Measurements from ENCODE around the gene LIN28B. TPM values are rescaled to one million over a fixed set of nuclear protein-coding genes. Genes with fewer than 3 reads are reported as not detected.

LIN28B gene
- total and polyA plus RNA-seq, 4 donors = 2.8 TPM; not detected in 3

DNA sequence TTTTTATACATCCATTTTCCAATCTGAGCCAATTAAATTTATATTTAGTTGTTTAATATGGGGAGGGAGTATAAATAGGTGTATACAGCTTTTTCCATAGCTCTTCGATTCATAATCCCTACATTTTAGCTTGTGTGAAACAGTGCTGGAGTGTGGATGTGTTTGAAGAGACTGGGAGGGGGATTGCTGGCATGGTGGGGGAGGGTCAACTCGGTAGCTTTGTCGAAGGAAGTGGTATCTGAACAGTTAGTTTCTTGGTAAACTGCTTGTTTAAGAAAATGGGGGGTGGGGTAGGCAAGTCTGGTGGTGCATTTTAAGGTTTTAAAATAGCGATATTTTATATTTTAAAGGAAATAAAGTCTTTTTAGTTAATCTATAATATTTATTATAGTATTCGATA, 1.4 kb upstream of the LIN28B start:
- no peak overlapping the region for H3K4me3 ChIP-seq (ENCODE audit: low read depth in 1 of 3, low read length in 3 of 3)
- H3K36me3 ChIP-seq (ENCODE audit: control insufficient read depth in 4 of 4, insufficient read depth in 3 of 4, low read depth in 1 of 4, low read length in 3 of 4) = no peaks in the 10 kb centered on the region
- no peak for DNase-seq (ENCODE audit: low spot score)
- 11% methylated on average over 5 of the region's 5 CpGs for WGBS
- peaks cover 0 to 33% (median 16%) of the 10 kb centered on the region in 4 donors for H3K27me3 ChIP-seq (ENCODE audit: control insufficient read depth in 4 of 4, insufficient read depth in 4 of 4, low read length in 3 of 4)
- TF ChIP-seq HNF4A (conservative IDR thresholded peaks at IDR 0.05) (no peak), EGR1 (IDR thresholded peaks at IDR 0.05; ENCODE audit: low read depth in 2 of 2) (no peak), FOXA2 (IDR thresholded peaks at IDR 0.05) (no peak), FOXA1 (IDR thresholded peaks at IDR 0.05) (no peak), TAF1 (conservative IDR thresholded peaks at IDR 0.05) (no peak), RXRA (IDR thresholded peaks at IDR 0.05) (no peak), GABPA (IDR thresholded peaks at IDR 0.05 in 1 of 2, conservative IDR thresholded peaks at IDR 0.05 in 1 of 2) (no peak), YY1 (IDR thresholded peaks at IDR 0.05) (no peak)
- TF ChIP-seq, protein P1, sequence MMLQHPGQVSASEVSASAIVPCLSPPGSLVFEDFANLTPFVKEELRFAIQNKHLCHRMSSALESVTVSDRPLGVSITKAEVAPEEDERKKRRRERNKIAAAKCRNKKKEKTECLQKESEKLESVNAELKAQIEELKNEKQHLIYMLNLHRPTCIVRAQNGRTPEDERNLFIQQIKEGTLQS (IDR thresholded peaks at IDR 0.05) = no peak
- TF ChIP-seq, protein P2, sequence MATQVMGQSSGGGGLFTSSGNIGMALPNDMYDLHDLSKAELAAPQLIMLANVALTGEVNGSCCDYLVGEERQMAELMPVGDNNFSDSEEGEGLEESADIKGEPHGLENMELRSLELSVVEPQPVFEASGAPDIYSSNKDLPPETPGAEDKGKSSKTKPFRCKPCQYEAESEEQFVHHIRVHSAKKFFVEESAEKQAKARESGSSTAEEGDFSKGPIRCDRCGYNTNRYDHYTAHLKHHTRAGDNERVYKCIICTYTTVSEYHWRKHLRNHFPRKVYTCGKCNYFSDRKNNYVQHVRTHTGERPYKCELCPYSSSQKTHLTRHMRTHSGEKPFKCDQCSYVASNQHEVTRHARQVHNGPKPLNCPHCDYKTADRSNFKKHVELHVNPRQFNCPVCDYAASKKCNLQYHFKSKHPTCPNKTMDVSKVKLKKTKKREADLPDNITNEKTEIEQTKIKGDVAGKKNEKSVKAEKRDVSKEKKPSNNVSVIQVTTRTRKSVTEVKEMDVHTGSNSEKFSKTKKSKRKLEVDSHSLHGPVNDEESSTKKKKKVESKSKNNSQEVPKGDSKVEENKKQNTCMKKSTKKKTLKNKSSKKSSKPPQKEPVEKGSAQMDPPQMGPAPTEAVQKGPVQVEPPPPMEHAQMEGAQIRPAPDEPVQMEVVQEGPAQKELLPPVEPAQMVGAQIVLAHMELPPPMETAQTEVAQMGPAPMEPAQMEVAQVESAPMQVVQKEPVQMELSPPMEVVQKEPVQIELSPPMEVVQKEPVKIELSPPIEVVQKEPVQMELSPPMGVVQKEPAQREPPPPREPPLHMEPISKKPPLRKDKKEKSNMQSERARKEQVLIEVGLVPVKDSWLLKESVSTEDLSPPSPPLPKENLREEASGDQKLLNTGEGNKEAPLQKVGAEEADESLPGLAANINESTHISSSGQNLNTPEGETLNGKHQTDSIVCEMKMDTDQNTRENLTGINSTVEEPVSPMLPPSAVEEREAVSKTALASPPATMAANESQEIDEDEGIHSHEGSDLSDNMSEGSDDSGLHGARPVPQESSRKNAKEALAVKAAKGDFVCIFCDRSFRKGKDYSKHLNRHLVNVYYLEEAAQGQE (IDR thresholded peaks at IDR 0.05) = no peak
- TF ChIP-seq, protein P3, sequence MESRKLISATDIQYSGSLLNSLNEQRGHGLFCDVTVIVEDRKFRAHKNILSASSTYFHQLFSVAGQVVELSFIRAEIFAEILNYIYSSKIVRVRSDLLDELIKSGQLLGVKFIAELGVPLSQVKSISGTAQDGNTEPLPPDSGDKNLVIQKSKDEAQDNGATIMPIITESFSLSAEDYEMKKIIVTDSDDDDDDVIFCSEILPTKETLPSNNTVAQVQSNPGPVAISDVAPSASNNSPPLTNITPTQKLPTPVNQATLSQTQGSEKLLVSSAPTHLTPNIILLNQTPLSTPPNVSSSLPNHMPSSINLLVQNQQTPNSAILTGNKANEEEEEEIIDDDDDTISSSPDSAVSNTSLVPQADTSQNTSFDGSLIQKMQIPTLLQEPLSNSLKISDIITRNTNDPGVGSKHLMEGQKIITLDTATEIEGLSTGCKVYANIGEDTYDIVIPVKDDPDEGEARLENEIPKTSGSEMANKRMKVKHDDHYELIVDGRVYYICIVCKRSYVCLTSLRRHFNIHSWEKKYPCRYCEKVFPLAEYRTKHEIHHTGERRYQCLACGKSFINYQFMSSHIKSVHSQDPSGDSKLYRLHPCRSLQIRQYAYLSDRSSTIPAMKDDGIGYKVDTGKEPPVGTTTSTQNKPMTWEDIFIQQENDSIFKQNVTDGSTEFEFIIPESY (IDR thresholded peaks at IDR 0.05) = no peak
- no peak overlapping the region for H3K9ac ChIP-seq (ENCODE audit: low read depth in 1 of 2, low read length in 2 of 2)
- peaks cover 0 to 6% (median 0%) of the 10 kb centered on the region in 4 donors for H3K9me3 ChIP-seq (ENCODE audit: control insufficient read depth in 4 of 4, low read length in 3 of 4)
- peaks cover 0 to 6% (median under 1%) of the 10 kb centered on the region in 4 donors for H3K4me1 ChIP-seq (ENCODE audit: control insufficient read depth in 4 of 4, insufficient read depth in 4 of 4, low read length in 3 of 4)
- no peak overlapping the region for H3K27ac ChIP-seq (ENCODE audit: low read depth in 1 of 2, low read length in 2 of 2)

DNA sequence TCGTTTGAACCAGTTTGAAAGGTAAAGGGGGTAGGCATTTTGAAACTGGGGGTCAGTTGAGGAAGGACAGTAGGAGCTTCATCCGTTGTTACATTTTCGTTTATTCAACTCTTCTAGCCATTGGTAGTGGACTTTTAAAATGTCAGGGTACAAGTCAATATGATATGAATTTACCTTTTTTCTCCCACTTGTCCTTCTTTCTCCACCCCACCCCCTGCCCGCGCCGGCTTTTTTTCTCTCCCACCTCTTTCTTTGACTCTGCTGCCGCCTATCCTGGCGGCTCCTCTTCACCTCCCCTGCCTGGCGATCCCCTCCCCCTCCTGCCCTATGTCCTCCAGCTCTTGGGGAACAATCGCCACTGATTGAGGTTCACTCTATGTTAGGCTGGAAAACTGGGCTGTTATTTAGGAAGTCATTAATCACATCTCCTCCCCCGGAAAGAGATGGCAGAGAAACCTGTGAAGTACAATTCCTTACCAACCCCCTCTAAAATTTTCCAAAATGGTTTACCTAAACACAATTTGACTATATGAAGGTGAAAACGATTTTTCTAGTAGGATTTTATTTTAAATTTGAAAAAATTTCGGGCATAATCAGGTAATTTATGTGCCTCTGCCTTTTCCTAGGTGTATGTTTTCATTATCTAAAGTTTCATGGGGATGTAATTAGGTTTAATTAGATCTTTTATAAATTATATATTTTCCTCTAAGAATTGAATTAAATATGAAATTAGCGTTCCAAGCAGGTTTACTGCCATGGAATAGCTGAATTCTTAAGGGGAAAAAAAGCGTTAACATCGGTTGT, 778 bp upstream of the LIN28B start:
- H3K4me1 ChIP-seq (ENCODE audit: control insufficient read depth in 4 of 4, insufficient read depth in 4 of 4, low read length in 3 of 4) = peaks cover 0 to 6% (median under 1%) of the 10 kb centered on the region in 4 donors
- TF ChIP-seq, protein P2 (IDR thresholded peaks at IDR 0.05) = no peak
- no peak for TF ChIP-seq HNF4G (IDR thresholded peaks at IDR 0.05)
- TF ChIP-seq FOXA1 (IDR thresholded peaks at IDR 0.05) = no peak
- TF ChIP-seq, protein P3 (IDR thresholded peaks at IDR 0.05) = no peak
- TF ChIP-seq TAF1 (conservative IDR thresholded peaks at IDR 0.05) = no peak
- no peak for TF ChIP-seq HNF4A (conservative IDR thresholded peaks at IDR 0.05)
- H3K4me3 ChIP-seq (ENCODE audit: low read depth in 1 of 3, low read length in 3 of 3) = no peak overlapping the region
- no peaks in the 10 kb centered on the region for H3K36me3 ChIP-seq (ENCODE audit: control insufficient read depth in 4 of 4, insufficient read depth in 3 of 4, low read depth in 1 of 4, low read length in 3 of 4)
- H3K27me3 ChIP-seq (ENCODE audit: control insufficient read depth in 4 of 4, insufficient read depth in 4 of 4, low read length in 3 of 4) = peaks cover 0 to 36% (median 16%) of the 10 kb centered on the region in 4 donors
- no peak overlapping the region for H3K27ac ChIP-seq (ENCODE audit: low read depth in 1 of 2, low read length in 2 of 2)
- WGBS = 6% methylated on average over 16 of the region's 16 CpGs
- peaks cover 0 to 6% (median 0%) of the 10 kb centered on the region in 4 donors for H3K9me3 ChIP-seq (ENCODE audit: control insufficient read depth in 4 of 4, low read length in 3 of 4)
- H3K9ac ChIP-seq (ENCODE audit: low read depth in 1 of 2, low read length in 2 of 2) = no peak overlapping the region
- peak; percentile 39 for DNase-seq (ENCODE audit: low spot score)
